Activated B cell treated with CpG ODN at 0.5 μM for 24 hours (primary cell): Measurements from ENCODE around the gene CISH. TPM values are rescaled to one million over a fixed set of nuclear protein-coding genes. Genes with fewer than 3 reads are reported as not detected.

Source experiments
- ATAC-seq: fragments of 200-7000 bp; cut with Tn5 transposase; one replicate; pipeline ENCODE4 v1.10.0; 2021; ENCODE audit warnings: low read depth, mild to moderate bottlenecking, moderate library complexity
- CTCF ChIA-PET: fragments of 350-600 bp; sonication (Branson Sonifier 250); formaldehyde crosslinking; loops from one replicate; lab custom pipeline; 2021; ENCODE audit warnings: antibody characterized with exemption; lab: Charles Lee
- POLR2A ChIA-PET: fragments of 350-600 bp; sonication (Branson Sonifier 250); formaldehyde crosslinking; loops from one replicate; lab custom pipeline; 2021; ENCODE audit warnings: antibody characterized with exemption; lab: Charles Lee
- DNase-seq: peaks from one replicate; pipeline ENCODE4 v3.0.0; 2022
- H3K27ac Mint-ChIP-seq: one replicate; pipeline ENCODE4 v1.8.0; 2020; ENCODE audit warnings: mixed read lengths
- H3K27me3 Mint-ChIP-seq: one replicate; pipeline ENCODE4 v1.8.0; 2021; ENCODE audit warnings: mixed read lengths
- H3K36me3 Mint-ChIP-seq: one replicate; pipeline ENCODE4 v1.8.0; 2021; ENCODE audit warnings: low read depth, mixed read lengths
- H3K4me1 Mint-ChIP-seq: one replicate; pipeline ENCODE4 v1.8.0; 2021; ENCODE audit warnings: mixed read lengths
- H3K4me3 Mint-ChIP-seq: one replicate; pipeline ENCODE4 v1.8.0; 2020; ENCODE audit warnings: mild to moderate bottlenecking, mixed read lengths
- H3K9me3 Mint-ChIP-seq: one replicate; pipeline ENCODE4 v1.8.0; 2020; ENCODE audit warnings: mixed read lengths
- intact Hi-C: fragments of 100-400 bp; cut with micrococcal nuclease; formaldehyde crosslinking; loops from one replicate; pipeline ENCODE4 v1.15.1; 2024
- total RNA-seq: library from RNA; stranded (reverse); gene quantifications from 2 replicates; pipeline ENCODE4 v1.2.3, GENCODE V29; 2022
- TF ChIP-seq, protein P1 (sequence below): fragments of 200-600 bp; IDR thresholded peaks from one replicate; pipeline ENCODE4 v1.8.0; 2022; ENCODE audit warnings: antibody characterized with exemption, mild to moderate bottlenecking

The CISH gene
- total RNA-seq, 1 donor from 2014 or later: 3.2 TPM

DNA sequence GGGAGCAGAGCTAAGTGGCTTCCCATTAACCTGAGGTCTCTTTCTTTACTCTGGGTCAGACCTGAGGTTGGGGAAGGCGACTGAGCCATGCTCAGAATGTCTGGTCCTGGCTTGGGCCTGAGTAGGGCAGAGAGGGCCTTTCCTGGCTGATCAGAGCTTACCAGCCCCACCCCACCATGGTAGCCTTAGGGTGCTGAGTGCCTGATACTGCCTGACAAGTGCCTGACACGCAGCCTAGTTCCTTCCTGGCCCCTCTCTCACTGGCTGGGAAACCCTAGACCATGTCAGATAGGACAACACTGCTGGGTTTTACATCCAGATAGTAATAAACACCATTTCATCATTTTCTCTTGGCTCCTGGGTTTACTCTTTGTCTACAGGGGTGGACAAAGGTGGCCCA, 37.4 kb upstream of the CISH start:
- intact Hi-C loops: no loop called here
- no peaks in the 10 kb centered on the region for H3K27me3 Mint-ChIP-seq
- H3K36me3 Mint-ChIP-seq: peaks cover 36% of the 10 kb centered on the region
- no peaks in the 10 kb centered on the region for H3K4me1 Mint-ChIP-seq
- ChIA-PET POLR2A (no interaction called here), CTCF (interaction anchor here (1.6 kb wide), 1 partner anchor 33 kb away, joined by 9 read pairs; the partner anchor contains the start of gene MAPKAPK3)
- H3K27ac Mint-ChIP-seq: no peak overlapping the region
- DNase-seq (no peak), ATAC-seq (no peak)
- no peak overlapping the region for H3K4me3 Mint-ChIP-seq
- no peaks in the 10 kb centered on the region for H3K9me3 Mint-ChIP-seq
- TF ChIP-seq, protein P1, sequence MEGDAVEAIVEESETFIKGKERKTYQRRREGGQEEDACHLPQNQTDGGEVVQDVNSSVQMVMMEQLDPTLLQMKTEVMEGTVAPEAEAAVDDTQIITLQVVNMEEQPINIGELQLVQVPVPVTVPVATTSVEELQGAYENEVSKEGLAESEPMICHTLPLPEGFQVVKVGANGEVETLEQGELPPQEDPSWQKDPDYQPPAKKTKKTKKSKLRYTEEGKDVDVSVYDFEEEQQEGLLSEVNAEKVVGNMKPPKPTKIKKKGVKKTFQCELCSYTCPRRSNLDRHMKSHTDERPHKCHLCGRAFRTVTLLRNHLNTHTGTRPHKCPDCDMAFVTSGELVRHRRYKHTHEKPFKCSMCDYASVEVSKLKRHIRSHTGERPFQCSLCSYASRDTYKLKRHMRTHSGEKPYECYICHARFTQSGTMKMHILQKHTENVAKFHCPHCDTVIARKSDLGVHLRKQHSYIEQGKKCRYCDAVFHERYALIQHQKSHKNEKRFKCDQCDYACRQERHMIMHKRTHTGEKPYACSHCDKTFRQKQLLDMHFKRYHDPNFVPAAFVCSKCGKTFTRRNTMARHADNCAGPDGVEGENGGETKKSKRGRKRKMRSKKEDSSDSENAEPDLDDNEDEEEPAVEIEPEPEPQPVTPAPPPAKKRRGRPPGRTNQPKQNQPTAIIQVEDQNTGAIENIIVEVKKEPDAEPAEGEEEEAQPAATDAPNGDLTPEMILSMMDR: no peak

GRCh38 chr3:50648313-50648712, 36.7 kb upstream of the CISH start:
- no peak for ATAC-seq
- intact Hi-C loops: no loop called here
- Mint-ChIP-seq H3K4me1 (no peaks in the 10 kb centered on the region), H3K27ac (no peak overlapping the region), H3K9me3 (no peaks in the 10 kb centered on the region), H3K27me3 (no peaks in the 10 kb centered on the region), H3K4me3 (no peak overlapping the region), H3K36me3 (peaks cover 42% of the 10 kb centered on the region)
- TF ChIP-seq, protein P1: no peak
- no peak for DNase-seq
- ChIA-PET CTCF (no interaction called here), POLR2A (no interaction called here)

- Mint-ChIP-seq H3K36me3 (peaks cover 69% of the 10 kb centered on the region), H3K4me1 (no peaks in the 10 kb centered on the region), H3K27ac (no peak overlapping the region), H3K4me3 (no peak overlapping the region), H3K27me3 (no peaks in the 10 kb centered on the region), H3K9me3 (no peaks in the 10 kb centered on the region)
- POLR2A ChIA-PET: no interaction called here
- ATAC-seq (no peak), DNase-seq (no peak)
- intact Hi-C loops: no loop called here
- CTCF ChIA-PET: no interaction called here
- TF ChIP-seq, protein P1: no peak
Measured at GRCh38 chr3:50645378-50645777, 33.8 kb upstream of the CISH start.

DNA sequence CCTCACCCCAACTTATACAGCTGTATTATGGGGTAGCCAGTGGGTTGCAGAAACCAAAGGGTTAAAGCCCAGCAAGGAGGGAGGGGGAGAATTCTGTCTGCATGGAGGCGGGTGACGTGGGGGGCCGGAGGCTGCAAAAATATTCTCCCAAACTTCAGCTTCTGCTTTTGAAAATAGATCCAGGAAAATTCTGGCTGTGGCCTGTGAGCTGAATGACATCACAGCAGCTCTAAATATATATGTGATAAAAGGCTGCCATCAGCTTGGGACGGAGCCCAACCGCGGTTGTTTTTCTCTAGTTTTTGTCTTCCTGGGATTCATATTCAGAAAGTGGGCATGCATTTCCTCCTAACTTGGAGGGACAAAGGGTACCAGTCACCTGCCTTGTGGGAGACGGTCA, 33.0 kb upstream of the CISH start:
- ATAC-seq (no peak), DNase-seq (no peak)
- H3K4me1 Mint-ChIP-seq: no peaks in the 10 kb centered on the region
- H3K4me3 Mint-ChIP-seq: no peak overlapping the region
- intact Hi-C loops: no loop called here
- no peak overlapping the region for H3K27ac Mint-ChIP-seq
- H3K27me3 Mint-ChIP-seq: no peaks in the 10 kb centered on the region
- peaks cover 70% of the 10 kb centered on the region for H3K36me3 Mint-ChIP-seq
- POLR2A ChIA-PET: no interaction called here
- CTCF ChIA-PET: no interaction called here
- no peaks in the 10 kb centered on the region for H3K9me3 Mint-ChIP-seq
- TF ChIP-seq, protein P1: no peak

- no peak overlapping the region for H3K4me3 Mint-ChIP-seq
- no peaks in the 10 kb centered on the region for H3K4me1 Mint-ChIP-seq
- ChIA-PET CTCF (no interaction called here), POLR2A (no interaction called here)
- peaks cover 65% of the 10 kb centered on the region for H3K36me3 Mint-ChIP-seq
- TF ChIP-seq, protein P1: no peak
- no peaks in the 10 kb centered on the region for H3K27me3 Mint-ChIP-seq
- intact Hi-C loops: no loop called here
- H3K9me3 Mint-ChIP-seq: no peaks in the 10 kb centered on the region
- no peak overlapping the region for H3K27ac Mint-ChIP-seq
- no peak for DNase-seq
- ATAC-seq: no peak
Measured at GRCh38 chr3:50642382-50642781, 30.8 kb upstream of the CISH start.
